Skeletal muscle tissue (tissue), 2 donors: ENCODE measurements around the gene AFF4. TPM values are rescaled to one million over a fixed set of nuclear protein-coding genes. Genes with fewer than 3 reads are reported as not detected.

Source experiments
- small RNA-seq: library from RNA; depleted of rRNA; stranded (forward); fragments of <200 nt; gene quantifications from one replicate; pipeline ENCODE3, GENCODE V24; 2014
- total RNA-seq: library from RNA; depleted of rRNA; stranded (reverse); fragments of >200 nt; gene quantifications from one replicate; pipeline ENCODE4 v1.2.3, GENCODE V29; 2014

AFF4 gene
- total RNA-seq, 1 donor from 2014 or later, result 35.5 TPM

Small RNA genes lying within 50 kb of the gene (small RNA-seq; reads per million reads assigned to genes)
- gene AC113410.1, result not detected
- gene ATP6V0E1P1, result not detected
- gene RF00019, result not detected
- not detected for gene RNA5SP192

Other genes starting within 250 kb of the AFF4 start
- 6.3 TPM for gene KIF3A, start 226.1 kb downstream of the AFF4 start, total RNA-seq
- gene CCNI2, start 216.2 kb downstream of the AFF4 start, total RNA-seq, result not detected
- 28.7 TPM for gene SEPTIN8, start 186.4 kb downstream of the AFF4 start, total RNA-seq
- gene SOWAHA, start 150.3 kb downstream of the AFF4 start, total RNA-seq, result under 0.01 TPM
- gene SHROOM1, start 133.0 kb downstream of the AFF4 start, total RNA-seq, result 1.6 TPM
- 0.52 TPM for gene GDF9, start 97.2 kb downstream of the AFF4 start, total RNA-seq
- 135 TPM for gene UQCRQ, start 97.0 kb downstream of the AFF4 start, total RNA-seq
- gene LEAP2, start 90.0 kb downstream of the AFF4 start, total RNA-seq, result 2.1 TPM
- gene ZCCHC10, start 62.9 kb upstream of the AFF4 start, total RNA-seq, result 11.0 TPM
- gene HSPA4, start 88.4 kb upstream of the AFF4 start, total RNA-seq, result 59.0 TPM